ENCODE data around the gene ANXA6. TPM values are rescaled to one million over a fixed set of nuclear protein-coding genes. Genes with fewer than 3 reads are reported as not detected.
A peak's percentile ranks its signal among the peaks of the same experiment; 100 is the strongest.

Gene ANXA6
- total and polyA plus RNA-seq, 7 donors = 22.9 to 333 (median 233) TPM

DNA sequence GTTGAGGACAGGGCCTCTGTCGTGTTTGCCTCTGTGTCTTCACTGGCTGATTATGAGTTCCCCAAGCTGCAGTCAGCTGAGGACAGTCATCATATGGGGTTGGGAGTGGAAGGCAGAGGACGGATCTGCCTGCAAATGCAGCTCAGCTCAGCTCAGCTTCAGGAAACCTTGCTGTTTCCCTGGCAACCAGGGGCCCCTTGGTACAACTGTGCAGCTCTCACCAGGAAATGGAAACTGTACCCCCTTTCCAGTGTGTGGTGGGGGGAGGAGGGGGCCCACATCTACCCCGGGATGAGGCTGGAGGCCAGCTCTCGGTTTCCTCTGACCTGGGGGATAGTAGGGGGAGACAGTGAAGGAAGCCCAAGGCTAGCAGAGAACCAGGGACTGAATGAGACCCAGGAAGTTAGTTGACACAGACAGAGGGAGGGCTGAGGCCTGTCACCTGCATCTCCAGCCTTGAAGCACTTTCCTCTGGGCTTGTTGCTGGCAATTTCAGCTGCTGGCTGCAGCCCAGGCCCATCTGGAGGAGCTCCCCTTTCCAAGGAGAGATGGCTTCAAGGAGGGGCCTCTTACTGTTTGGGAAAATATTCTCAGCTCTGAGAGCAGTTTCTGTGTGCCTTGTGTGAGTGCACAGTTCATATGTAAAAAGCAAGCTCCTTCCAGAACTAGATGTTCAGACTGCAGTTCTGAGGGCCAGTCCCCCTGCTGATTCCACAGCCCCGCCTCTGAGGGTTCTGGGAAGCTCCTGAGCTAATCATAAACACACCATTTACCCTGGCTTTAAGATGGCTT lies 6.9 kb downstream of the ANXA6 start:
- TF ChIP-seq POLR2A (IDR thresholded peaks at IDR 0.05) = no peak
- TF ChIP-seq, protein P1, sequence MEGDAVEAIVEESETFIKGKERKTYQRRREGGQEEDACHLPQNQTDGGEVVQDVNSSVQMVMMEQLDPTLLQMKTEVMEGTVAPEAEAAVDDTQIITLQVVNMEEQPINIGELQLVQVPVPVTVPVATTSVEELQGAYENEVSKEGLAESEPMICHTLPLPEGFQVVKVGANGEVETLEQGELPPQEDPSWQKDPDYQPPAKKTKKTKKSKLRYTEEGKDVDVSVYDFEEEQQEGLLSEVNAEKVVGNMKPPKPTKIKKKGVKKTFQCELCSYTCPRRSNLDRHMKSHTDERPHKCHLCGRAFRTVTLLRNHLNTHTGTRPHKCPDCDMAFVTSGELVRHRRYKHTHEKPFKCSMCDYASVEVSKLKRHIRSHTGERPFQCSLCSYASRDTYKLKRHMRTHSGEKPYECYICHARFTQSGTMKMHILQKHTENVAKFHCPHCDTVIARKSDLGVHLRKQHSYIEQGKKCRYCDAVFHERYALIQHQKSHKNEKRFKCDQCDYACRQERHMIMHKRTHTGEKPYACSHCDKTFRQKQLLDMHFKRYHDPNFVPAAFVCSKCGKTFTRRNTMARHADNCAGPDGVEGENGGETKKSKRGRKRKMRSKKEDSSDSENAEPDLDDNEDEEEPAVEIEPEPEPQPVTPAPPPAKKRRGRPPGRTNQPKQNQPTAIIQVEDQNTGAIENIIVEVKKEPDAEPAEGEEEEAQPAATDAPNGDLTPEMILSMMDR (IDR thresholded peaks at IDR 0.05) = no peak
- TF ChIP-seq POLR2AphosphoS5 (IDR thresholded peaks at IDR 0.05) = peak in 3 of 4 donors; percentile 33 to 76 (median 40)
- peak in 1 of 4 donors; percentile 10 for TF ChIP-seq EP300 (IDR thresholded peaks at IDR 0.05)
- Histone ChIP-seq H3K27me3 (no peaks in the 10 kb centered on the region), H3K27ac (peak overlapping the region; percentile 88 to 97 (median 93)), H3K36me3 (peaks cover 0 to 21% (median 11%) of the 10 kb centered on the region in 4 donors), H3K4me3 (peak overlapping the region in 1 of 4 donors; percentile 6), H3K4me1 (peaks cover 4 to 99% (median 95%) of the 10 kb centered on the region in 4 donors), H3K9me3 (no peaks in the 10 kb centered on the region)
- intact Hi-C loops (cut with DNase I) = loop anchor here (5.0 kb wide), 1 partner anchor 87 kb away; no protein-coding TSS in a partner anchor
- 16 to 36% methylated on average over 5 of the region's 5 CpGs for WGBS, 2 donors
- DNase-seq = peak; percentile 89

DNA sequence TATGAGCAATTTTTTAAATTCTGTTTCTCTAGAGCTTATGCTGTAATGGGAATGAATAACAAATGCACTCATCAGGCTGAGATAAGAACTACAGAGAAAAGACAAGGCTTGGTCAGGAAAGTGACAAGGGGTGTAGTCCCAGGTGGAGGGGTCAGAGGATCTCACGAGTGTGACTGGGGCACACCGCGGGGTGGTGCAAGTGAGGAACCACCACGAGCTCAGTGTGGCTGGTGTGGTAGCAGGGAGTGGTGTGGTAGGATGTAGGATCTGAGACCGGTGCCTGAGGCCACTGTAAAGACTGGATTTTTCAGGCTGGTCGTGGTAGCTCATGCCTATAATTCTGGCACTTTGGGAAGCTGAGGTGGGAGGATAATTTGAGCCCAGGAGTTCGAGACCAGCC lies 9.0 kb downstream of the ANXA6 start:
- Histone ChIP-seq H3K9me3 (no peaks in the 10 kb centered on the region), H3K27ac (peak overlapping the region in 3 of 4 donors; percentile 88 to 97 (median 91)), H3K4me3 (no peak overlapping the region), H3K4me1 (peaks cover 4 to 98% (median 95%) of the 10 kb centered on the region in 4 donors), H3K27me3 (no peaks in the 10 kb centered on the region), H3K36me3 (peaks cover 0 to 31% (median 18%) of the 10 kb centered on the region in 4 donors)
- WGBS, 2 donors = 74% methylated on average over 7 of the region's 7 CpGs
- no peak for DNase-seq
- intact Hi-C loops (cut with DNase I) = no loop called here
- TF ChIP-seq, protein P1 (IDR thresholded peaks at IDR 0.05) = no peak
- TF ChIP-seq POLR2A (IDR thresholded peaks at IDR 0.05) = no peak
- TF ChIP-seq EP300 (IDR thresholded peaks at IDR 0.05) = no peak
- no peak for TF ChIP-seq POLR2AphosphoS5 (IDR thresholded peaks at IDR 0.05)

DNA sequence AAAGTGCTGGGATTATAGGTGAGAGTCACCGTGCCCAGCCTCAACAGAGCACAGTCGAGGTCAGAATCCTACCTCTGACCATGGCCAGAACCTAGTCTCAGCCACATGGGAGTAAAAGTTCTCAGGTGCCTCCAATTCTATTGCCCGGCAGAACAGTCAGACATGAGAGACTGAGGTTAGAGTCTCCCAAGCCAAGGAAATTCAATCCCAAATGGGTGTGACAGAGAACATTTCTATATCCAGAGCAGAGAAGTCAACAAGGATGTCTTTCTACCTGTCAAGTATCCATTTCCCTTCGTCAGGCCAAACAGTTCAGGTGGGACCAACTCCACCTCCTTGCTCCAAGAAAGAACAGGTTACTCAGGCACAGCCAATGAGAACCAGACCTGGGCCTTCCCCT lies 10.5 kb downstream of the ANXA6 start:
- intact Hi-C loops (cut with DNase I) = no loop called here
- Histone ChIP-seq H3K4me1 (peaks cover 4 to 99% (median 95%) of the 10 kb centered on the region in 4 donors), H3K36me3 (peaks cover 0 to 31% (median 19%) of the 10 kb centered on the region in 4 donors), H3K27me3 (no peaks in the 10 kb centered on the region), H3K9me3 (no peaks in the 10 kb centered on the region), H3K27ac (no peak overlapping the region), H3K4me3 (no peak overlapping the region)
- DNase-seq = no peak
- TF ChIP-seq EP300 (IDR thresholded peaks at IDR 0.05) (no peak), POLR2AphosphoS5 (IDR thresholded peaks at IDR 0.05) (no peak), POLR2A (IDR thresholded peaks at IDR 0.05) (no peak)
- TF ChIP-seq, protein P1 (IDR thresholded peaks at IDR 0.05) = no peak
- WGBS, 2 donors = 96 to 97% methylated on average over 4 of the region's 4 CpGs

DNA sequence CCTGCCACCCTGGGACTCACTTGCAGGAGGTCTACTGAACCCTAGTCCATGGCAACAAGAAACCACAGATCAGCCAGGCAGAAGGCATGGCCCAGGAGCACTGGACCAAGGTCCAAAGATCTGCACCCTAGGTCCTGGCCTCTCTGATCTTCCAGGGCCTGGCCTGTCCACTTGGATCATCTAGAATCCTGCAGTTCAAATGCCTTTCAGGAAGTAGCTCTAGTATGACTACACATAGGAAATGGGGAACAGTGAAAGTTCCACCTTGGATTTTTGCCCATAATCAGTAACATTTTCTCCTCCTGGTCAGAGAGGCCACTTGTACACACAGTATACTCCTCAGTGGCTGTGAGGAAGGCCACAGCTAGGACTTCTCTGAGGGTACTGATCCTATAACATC lies 11.5 kb downstream of the ANXA6 start:
- intact Hi-C loops (cut with DNase I) = no loop called here
- no peak overlapping the region for H3K27ac ChIP-seq
- no peaks in the 10 kb centered on the region for H3K9me3 ChIP-seq
- no peak overlapping the region for H3K4me3 ChIP-seq
- TF ChIP-seq EP300 (IDR thresholded peaks at IDR 0.05) = no peak
- TF ChIP-seq POLR2A (IDR thresholded peaks at IDR 0.05) = no peak
- TF ChIP-seq, protein P1 (IDR thresholded peaks at IDR 0.05) = no peak
- TF ChIP-seq POLR2AphosphoS5 (IDR thresholded peaks at IDR 0.05) = no peak
- H3K4me1 ChIP-seq = peaks cover 4 to 99% (median 95%) of the 10 kb centered on the region in 4 donors
- no peak for DNase-seq
- peaks cover 0 to 31% (median 19%) of the 10 kb centered on the region in 4 donors for H3K36me3 ChIP-seq
- no peaks in the 10 kb centered on the region for H3K27me3 ChIP-seq
